H1 (cell line): ENCODE measurements around the gene NR1H3.

Experiments used
- CTCF ChIP-seq, 3 experiments: IDR thresholded peaks; 1 replicate in 2 of 3; 2 replicates in 1 of 3; pipeline versions ENCODE4 v1.5.1 to v1.6.1; 2011; ENCODE audit warnings: low read length in 3 of 3, mild to moderate bottlenecking in 3 of 3, inconsistent platforms in 2 of 3, low read depth in 1 of 3, moderate library complexity in 1 of 3; ENCODE audit not compliant: insufficient read depth in 1 of 3; ENCODE audit errors: control extremely low read depth in 1 of 3
- EGR1 ChIP-seq: IDR thresholded peaks from 2 replicates; pipeline ENCODE4 v1.6.1; 2011; ENCODE audit warnings: low read depth, low read length, borderline replicate concordance
- JUND ChIP-seq: IDR thresholded peaks from 2 replicates; pipeline ENCODE4 v1.6.1; 2011; ENCODE audit warnings: mild to moderate bottlenecking, improper control_type of control experiment, low read length
- POLR2A ChIP-seq, 2 experiments: IDR thresholded peaks; 1 replicate in 1 of 2; 2 replicates in 1 of 2; pipeline ENCODE4 v1.6.1; 2011; ENCODE audit warnings: low read depth in 2 of 2, low read length in 2 of 2, mild to moderate bottlenecking in 2 of 2; ENCODE audit errors: control extremely low read depth in 1 of 2
- RBBP5 ChIP-seq: IDR thresholded peaks from 2 replicates; pipeline ENCODE4 v1.7.1; 2012; ENCODE audit warnings: low read depth, mild to moderate bottlenecking, inconsistent platforms, low read length, moderate library complexity, borderline replicate concordance

GRCh38 chr11:47256374-47256773 lies 1.4 kb upstream of the NR1H3 start:
- TF ChIP-seq CTCF (IDR thresholded peaks at IDR 0.05; ENCODE audit: control extremely low read depth in 1 of 3, insufficient read depth in 1 of 3, low read depth in 1 of 3, low read length in 3 of 3) (no peak), POLR2A (IDR thresholded peaks at IDR 0.05; ENCODE audit: control extremely low read depth in 1 of 2, low read depth in 2 of 2, low read length in 2 of 2) (no peak), JUND (no peak), EGR1 (no peak), RBBP5 (no peak)
